HK-2 (cell line): ENCODE measurements around the gene DDIT3.

ENCODE experiments used
- DNase-seq: peaks from one replicate; pipeline ENCODE4 v3.0.0-alpha.2; 2018; ENCODE audit not compliant: unreplicated experiment

The DDIT3 gene

DNA sequence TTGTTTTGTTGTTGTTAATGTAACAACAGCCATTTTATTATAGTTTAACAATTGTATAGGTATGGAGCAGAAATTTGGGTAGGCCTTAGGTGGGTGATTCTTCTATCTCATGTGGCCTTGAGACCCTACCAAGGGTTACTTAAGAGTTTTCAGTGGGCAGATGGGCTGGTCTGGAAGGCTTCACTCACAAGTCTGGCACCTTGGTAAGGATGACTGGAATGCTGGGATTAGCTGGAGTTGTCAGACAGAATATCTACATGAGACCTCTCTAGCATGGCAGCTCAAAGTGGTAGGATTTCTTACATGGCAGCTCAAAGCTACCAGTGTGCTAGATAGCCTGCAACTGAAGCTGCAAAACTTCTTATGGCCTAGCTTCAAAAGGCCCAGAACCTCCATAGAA lies 34.6 kb downstream of the DDIT3 start:
- DNase-seq: no peak

DNA sequence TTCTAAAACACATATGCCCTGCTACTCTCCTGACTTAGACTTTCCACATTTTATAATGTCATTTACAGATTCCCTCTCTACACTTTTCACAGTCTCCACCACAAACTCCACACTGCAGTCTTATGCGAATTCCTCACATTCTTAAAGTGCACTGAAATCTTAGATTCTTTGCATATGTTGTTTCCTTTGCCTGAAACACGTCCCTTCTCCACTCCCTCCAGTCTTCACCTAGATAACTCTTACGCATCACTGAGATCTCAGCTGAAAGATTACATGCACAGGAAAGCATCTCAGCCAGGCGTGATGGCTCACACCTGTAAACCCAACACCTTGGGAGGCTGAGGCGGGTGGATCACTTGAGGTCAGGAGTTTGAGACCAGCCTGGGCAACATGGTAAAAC lies 36.8 kb downstream of the DDIT3 start:
- no peak for DNase-seq

DNA sequence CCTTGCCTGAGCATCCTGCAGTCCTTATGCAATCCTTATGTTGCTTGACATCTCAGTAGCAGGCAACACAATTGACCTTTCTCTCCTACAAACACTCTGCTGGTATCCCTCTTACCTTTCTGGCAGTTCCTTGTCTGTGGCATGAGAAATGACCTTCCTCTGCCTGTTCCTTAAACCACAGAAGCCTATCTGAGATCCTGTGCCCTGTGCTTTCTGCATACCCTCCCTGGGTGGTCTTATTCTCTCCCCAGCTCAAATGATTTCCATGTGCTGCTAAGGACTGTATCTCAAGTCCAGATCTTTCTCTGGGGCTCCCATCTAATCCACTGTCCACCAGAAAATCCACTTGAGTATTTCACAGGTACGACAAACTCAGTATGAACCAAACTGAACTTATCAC lies 38.6 kb downstream of the DDIT3 start:
- no peak for DNase-seq

DNA sequence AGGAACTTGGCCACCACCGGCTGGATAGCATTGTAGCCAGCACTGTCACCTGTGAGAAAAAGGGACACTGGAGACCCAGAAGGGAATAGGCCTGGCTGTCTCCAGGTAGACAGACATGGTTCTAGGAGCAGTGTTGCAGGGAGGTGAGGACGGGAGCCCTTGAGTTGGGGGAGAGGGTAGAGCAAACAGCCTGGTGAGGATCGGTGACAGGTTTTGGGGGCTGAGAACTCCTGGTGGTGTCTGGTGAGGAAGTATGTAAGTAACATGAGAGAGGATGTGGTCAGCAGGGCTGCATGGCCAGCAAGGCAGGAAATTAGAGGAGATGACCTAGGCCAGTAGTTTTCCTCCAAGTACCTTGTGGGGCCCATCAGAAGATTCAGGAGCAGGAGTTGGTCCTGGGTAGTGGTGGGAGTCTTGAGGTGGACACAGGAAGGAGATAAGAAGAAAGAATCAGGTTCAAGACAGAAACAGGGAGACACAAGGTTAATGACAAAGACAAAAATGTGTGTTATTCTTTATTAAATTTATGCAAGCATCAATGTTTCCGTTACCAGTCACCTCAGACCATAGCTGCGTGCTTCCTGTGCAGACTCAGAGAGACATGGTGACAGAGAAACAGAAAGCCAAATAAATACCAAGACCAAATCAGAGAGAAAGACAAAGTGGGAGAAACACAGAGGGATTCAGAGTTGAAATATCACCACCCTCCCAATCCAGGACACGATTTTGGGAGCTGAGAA lies 40.8 kb downstream of the DDIT3 start, which contains the start of gene ARHGAP9:
TSS of gene ARHGAP9 (minus strand) at position 491 of the 740 bp plus-strand sequence. CDS start at position 31, 460 bp downstream.
- DNase-seq: no peak

DNA sequence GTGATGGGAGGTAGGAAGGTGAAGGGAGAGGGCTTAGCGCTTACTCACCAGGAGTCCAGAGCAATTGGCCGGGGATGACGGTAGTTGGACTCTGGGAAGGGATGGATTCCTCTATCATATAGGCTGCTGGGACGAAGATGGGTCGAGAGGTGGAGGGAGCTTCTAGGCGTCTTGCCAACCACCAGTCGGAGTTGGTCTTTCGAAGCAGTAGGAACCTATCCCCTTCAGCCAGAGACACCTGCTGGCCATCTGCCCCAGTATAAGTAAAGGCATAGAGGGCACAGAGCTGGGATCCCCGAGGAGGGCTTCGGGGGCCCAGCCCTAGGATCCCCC lies 41.3 kb downstream of the DDIT3 start:
- DNase-seq: no peak

DNA sequence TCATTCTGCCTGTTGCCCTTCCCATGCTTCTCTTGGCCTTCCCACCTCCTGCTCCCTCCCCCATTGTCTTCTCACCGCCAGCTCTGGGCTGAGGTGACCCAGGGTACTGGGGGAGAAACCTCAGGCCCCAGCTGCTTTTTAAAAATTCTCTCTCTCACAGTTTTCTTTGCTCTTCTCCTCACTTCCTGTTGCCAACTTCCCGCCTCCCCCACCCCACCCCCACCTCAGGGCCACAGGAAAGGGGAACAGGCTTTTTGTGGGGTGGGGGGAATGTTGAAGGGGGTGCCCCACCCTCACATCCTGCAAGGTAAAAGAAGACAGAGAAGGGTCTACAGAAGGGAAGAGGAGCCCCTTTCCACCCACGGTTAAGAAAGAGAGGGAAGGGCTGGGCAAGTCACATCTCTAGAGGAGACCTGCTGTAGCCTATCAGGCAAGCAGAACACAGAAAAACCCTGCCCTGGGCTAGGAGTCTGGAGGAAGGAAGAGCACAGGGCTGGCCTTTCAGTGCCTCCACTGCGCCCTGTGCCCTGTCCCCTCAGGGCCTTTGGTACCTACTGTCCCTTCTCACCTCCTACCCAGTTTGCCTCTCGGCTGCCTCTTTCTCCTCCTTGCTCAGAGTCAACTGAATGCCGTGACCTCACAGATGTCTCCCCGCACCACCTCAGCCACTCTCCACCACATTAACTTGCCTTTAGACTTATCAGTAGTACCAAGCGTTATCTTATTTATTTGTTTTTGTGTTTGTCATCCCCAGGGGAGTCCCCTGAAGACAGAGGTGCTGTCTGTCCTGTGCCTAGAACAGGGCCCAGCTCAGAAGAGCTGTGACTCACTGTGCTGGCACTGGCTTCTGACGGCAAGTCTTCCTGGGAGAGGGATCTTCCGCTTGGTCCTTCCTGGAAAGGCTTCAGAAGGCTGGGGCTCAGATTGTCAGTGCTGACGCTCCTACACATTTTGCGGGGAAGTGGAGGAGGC lies 42.3 kb downstream of the DDIT3 start:
- no peak for DNase-seq

DNA sequence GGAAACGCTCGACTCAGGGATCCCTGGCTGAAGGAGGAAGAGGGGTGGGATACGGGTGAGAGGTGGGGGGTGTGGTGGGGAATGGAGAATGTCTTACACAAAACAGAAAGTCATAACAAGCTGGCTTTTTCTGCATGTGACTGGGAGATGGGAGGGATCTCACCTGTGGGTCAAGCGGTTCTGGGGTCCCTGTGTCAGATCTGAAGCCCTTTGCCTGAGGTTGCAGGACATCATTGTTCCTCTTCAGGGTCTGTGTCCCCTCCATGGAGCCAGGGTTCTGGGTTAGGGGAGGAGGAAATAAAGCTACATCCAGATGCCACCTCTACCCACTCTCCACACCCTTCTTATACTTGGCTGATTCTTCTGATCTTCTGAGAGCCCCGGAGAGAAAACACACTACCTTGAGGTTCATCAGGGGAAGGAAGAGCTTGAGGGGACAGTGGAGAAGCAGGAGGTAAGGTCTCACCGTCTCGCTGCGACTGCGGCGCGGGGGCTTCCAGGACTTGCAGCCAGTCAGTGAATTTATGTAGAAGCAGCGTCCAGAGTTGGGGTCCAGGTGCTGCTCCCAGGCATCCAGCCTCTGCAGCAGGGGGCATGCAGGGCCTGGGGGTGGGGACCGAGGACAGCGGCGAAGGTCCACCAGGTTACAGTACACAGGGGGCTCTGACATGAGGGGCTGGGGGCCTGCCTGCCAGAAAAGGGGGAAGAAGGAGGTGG lies 43.2 kb downstream of the DDIT3 start:
- no peak for DNase-seq

DNA sequence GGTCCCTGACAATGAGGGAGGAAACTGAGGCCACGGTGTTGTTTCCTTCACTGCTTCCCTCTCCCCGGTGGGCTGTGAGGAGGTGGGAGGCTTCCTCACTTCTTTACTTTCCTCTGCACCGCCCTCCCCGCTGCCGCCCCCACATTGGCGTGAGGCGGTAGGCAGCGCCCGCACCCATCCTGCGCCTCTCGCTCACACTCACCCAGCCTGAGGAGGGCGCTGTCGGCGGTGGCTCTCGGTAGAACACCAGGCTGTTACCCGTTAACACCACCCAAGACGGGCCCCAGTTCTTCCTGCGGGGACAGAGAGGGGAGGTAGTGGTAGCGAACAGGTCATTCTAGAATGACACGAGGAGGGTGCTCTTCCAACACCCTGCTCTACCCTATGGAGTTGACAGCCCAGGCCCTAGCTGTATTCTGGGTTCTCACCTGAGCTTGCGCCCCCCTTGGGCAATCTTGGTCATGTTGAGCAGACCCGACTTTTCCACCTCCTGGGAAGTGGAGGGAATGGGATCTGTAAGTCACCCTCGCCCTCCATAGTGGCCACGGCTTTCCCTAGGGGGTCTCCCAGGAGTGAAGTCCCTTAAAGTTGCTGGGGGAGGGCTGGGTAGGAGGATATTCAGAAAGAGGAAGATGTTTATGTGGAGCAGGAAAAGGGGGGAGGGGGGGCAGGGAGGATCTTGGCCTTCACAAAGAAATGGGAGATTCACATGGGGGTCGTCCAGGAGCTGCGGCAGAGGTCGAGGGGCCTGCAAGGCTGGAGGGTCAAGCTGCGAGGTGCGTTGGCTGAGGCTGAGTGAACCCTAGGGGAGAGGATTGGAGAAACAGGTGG lies 43.9 kb downstream of the DDIT3 start:
- DNase-seq: no peak

DNA sequence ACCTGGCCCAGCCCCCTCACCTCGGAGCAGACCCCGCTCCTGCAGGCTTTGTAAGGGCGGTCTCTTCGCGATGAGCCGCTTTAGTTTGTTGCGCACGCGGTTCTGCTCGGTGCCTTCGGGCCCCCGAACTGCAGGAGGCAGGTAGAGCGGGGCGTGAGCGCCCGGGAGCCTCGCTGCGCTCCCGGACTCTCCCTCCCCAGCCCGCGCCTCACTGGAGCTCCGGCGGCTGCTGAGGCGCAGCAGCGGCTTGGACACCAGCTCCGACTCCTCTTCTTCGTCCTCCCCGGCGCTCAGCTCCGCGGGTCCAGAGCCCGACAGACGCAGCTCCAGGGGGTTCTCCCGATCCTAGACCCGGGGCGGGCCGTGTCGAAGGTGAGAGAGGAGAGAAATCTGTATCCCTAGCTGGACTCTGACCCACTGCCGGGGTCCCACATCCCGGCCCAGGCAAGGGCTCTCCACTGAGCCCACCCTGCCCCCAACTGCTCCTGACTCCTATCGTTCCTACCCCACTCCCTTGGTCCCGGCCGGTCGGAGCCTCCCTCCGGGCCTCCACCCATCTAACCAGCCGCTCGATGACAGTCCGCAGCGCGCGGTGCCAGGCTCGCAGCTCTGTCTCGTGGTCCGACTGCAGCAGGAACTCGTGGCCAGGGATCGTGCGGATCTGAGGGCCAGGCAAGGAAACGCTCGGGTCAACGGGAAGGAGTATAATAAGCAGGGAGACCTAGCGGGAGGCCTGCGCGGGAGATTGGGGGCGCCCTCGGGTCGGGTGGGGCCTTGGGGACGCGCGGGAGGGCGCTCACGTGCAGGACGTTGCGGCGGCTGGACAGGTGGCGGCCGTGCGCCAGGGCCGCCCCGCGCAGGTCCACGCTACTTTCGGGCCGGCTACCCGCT lies 44.8 kb downstream of the DDIT3 start:
- no peak for DNase-seq

DNA sequence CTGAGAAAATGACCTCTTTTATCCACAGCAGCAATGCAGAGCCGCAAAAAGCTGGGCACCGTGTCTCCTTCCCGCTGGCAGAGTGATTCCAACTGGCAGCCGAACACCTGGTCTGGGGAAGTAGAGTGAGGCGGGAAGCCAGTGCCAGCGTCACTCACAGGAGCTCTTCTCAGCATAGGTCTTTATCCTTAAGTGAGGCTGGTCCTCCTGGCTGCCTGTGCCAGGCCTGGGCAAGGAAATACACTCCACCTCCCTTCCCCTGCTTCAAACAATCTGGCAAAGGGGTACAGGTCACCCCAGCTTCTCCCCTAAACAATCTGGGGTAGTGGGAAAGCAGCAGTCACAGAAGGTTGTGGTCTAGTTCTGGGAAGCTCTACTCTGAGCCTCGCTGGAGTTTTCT lies 45.5 kb downstream of the DDIT3 start:
- DNase-seq: no peak

DNA sequence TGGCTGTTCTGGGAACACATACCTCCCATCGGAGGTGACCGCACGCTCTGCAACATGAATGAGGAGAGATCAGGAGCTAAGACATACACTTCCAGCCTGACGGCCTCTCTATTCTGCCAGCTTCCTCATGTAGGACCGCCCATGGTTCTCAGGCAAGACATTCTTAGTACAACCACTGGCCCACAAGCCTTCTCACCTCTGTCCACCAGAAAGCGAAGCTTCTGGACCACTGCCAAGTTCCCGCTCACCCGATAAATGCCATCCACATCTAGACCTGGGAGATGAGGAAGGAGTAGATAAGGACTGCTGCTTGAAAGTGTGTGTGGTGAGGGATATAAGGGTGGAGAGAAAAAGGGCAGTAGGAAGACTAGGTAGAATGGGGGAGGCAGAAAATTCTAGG lies 45.9 kb downstream of the DDIT3 start:
- DNase-seq: no peak

DNA sequence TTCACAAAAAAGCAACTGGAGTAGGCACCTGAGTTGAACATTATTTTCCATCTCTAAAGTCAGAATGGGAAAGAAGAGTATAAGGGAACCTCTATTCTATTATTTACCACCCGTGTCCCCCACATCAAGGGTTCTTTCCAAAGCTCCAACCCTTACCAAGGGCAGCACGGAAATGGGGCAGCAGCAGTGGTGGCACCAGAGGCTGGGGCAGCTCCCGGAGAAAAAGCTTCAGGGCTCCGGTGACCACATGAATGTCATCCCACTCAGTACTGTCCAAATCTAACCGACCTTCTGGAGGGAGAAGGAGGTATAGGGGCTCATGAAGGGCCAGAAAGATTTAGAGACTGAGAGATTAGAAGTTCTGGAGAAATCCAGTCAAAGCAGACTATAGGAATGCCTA lies 46.4 kb downstream of the DDIT3 start:
- DNase-seq: no peak

DNA sequence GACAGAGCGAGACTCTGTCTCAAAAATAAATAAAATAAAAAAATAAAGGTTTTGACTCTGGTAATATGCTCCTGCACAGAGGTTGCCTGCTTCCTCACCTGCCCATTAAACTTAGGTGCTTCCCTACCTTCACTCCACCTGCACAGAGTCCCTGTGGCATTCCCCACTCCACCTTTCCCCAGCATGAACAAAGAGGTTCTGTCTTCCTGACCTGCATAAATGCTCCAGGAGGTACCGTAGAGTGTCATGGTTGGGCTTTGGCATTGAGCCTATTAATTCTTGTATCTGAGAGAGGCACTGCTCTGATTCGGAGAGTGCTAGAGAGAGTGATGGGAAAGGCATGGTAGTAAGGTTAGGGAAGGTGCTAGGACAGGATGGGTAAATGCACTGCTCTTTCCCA lies 46.9 kb downstream of the DDIT3 start:
- no peak for DNase-seq

DNA sequence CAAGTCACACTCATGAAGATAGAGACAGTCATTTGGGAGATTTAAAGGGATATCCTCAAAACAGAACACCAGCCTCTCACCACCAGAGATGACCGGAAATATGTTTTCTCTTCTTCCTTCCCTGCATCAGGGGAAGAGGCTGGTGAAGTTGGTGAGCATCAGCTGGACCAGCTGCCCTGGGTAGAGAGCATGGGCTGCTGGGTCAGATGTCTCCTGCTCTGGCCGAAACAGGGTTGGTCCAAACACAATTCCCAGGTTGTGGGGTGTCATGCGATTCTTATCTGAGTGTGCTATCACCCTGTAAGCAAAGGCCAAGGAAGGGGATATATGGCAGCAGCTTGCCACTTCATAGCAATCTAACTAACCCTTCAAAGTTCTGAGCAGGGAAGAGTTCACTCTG lies 47.9 kb downstream of the DDIT3 start:
- DNase-seq: no peak

DNA sequence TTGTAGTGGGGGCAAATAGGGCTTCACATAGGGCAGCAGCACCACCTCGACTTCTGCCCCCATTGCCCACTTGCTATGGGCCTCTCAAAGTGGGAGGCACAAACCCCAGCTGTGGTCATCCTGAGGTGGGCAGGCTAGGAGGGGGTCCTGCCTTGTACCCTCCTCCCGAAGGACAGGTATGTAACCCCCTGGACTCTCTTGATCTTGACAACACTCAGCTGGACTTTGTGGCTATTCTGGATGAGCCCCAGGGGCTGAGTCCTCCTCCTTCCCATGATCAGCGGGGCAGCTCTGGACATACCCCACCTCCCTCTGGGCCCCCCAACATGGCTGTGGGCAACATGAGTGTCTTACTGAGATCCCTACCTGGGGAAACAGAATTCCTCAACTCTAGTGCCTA lies 48.7 kb downstream of the DDIT3 start:
- DNase-seq: no peak

DNA sequence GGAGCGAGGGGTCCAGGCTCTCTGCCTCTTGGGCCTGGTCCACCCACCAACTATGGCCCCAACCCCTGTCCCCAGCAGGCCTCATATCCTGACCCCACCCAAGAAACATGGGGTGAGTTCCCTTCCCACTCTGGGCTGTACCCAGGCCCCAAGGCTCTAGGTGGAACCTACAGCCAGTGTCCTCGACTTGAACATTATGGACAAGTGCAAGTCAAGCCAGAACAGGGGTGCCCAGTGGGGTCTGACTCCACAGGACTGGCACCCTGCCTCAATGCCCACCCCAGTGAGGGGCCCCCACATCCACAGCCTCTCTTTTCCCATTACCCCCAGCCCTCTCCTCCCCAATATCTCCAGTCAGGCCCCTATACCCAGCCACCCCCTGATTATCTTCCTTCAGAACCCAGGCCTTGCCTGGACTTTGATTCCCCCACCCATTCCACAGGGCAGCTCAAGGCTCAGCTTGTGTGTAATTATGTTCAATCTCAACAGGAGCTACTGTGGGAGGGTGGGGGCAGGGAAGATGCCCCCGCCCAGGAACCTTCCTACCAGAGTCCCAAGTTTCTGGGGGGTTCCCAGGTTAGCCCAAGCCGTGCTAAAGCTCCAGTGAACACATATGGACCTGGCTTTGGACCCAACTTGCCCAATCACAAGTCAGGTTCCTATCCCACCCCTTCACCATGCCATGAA lies 49.2 kb downstream of the DDIT3 start:
- no peak for DNase-seq

DNA sequence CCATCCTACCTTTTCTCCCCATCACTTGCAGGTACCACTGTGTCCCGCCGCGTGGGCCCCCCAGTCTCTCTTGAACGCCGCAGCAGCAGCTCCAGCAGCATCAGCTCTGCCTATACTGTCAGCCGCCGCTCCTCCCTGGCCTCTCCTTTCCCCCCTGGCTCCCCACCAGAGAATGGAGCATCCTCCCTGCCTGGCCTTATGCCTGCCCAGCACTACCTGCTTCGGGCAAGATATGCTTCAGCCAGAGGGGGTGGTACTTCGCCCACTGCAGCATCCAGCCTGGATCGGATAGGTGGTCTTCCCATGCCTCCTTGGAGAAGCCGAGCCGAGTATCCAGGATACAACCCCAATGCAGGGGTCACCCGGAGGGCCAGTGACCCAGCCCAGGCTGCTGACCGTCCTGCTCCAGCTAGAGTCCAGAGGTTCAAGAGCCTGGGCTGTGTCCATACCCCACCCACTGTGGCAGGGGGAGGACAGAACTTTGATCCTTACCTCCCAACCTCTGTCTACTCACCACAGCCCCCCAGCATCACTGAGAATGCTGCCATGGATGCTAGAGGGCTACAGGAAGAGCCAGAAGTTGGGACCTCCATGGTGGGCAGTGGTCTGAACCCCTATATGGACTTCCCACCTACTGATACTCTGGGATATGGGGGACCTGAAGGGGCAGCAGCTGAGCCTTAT lies 49.9 kb downstream of the DDIT3 start:
- no peak for DNase-seq

DNA sequence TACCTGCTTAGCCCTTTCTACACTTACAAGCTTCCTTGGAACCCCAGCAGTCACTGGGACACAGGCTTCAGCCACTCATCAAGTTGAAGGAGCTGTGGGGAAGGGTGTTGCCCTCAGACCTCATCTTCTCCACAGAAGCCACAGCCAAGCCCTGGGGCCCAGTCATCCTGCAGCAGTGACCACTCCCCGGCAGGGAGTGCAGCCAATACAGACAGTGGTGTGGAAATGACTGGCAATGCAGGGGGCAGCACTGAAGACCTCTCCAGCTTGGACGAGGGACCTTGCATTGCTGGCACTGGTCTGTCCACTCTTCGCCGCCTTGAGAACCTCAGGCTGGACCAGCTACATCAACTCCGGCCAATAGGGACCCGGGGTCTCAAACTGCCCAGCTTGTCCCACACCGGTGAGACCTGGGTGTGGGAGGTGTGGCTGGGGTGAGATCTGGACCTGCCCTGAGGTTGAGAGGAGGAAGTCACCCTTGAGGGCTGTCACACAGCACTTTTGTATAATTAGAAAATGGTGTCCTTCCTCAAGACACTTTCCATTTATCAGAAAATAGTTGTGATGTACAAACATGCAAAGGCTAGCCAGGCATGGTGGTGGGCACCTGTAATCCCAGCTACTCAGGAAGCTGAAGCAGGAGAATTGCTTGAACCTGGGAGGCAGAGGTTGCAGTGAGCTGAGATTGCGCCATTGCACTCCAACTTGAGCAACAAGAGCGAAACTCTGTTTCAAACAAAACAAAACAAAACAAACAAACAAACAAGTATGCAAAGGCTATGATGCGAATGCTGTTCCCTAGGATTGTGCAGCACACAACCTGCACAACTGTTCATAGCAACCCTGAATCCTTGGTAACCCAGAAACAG lies 50.8 kb downstream of the DDIT3 start:
- no peak for DNase-seq
